Kidney glomerular epithelial cell (primary cell): ENCODE data around the gene MCM6.
A peak's percentile ranks its signal among the peaks of the same experiment; 100 is the strongest.
"Not testable (repeated sequence)": the region's sequence is repeated elsewhere in the genome, so short reads cannot be mapped to it uniquely, and the experiment has no call there.

ENCODE experiments used
- DNase-seq: peaks from one replicate; lab custom pipeline; 2025; lab: John Stamatoyannopoulos, UW

The MCM6 gene

GRCh38 chr2:135876066-135876711, at the start of gene MCM6:
Gene MCM6, minus strand, starts transcription at chr2:135876443. Its CDS starts 78 bp downstream, at chr2:135876365.
- peak; percentile 92 for DNase-seq

DNA sequence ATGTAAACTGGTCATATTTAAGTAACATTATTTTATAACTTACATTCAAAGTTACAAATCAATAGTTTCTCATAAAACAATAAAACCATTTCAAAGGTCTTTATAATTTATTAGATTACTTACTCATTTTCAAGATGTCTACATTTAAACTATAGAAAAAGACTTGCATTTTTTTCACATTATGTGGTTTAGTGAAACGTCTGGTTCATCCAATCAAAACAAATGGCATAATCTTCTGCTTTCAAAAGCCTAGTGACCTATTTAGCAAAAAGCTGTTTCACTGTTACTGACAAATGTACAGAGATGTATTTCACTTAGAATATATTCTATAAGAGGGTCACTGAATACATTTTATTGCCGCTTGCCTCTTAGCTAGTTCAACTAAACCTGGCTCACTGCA, 49.3 kb upstream of the MCM6 start:
- DNase-seq, result no peak

DNA sequence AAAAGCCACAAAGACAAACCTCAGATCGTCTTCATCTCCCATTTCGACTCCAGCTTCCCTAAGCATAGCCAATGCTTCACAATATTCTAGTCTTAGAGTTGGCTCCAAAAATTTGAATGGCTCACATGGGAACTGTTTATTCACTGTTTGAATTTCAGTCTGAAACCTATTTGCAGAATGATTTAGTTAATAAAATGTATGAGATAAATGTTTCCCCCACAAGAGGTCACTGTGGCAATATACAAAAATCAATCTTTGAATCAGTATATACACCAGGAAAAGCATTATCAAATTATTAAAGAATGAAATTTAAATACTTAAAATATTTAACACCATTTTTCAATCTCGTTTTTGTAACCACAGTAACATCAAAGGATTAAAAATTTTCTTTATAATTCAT, 40.0 kb upstream of the MCM6 start:
- peak; percentile 18 for DNase-seq

DNA sequence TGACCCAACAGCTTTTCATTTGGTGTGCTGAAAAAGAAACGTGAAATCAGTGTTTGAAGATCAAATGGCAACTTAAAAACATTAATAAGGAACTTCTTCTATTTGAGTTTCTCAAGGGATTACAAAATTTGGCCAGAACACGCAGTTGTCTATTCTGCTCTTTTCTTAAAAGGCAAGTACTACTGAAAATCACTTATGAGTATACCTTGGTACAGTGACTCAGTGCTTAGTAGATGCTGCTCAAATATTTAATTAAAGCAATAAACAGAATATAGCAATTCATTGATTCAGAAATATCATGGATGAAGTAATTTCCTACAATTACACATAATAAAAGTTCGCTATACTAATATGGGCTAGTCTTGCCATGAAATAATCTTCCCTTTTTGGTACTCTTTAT, 38.2 kb upstream of the MCM6 start:
- DNase-seq, result no peak

GRCh38 chr2:135913727-135914365, 37.6 kb upstream of the MCM6 start:
- DNase-seq, result peak; percentile 73

GRCh38 chr2:135909976-135910375, 33.7 kb upstream of the MCM6 start:
- DNase-seq, result no peak

GRCh38 chr2:135905679-135906078, 29.4 kb upstream of the MCM6 start:
- no peak for DNase-seq

- no peak for DNase-seq
These were observed 28.2 kb upstream of the MCM6 start for GRCh38 chr2:135904341-135904989.

DNA sequence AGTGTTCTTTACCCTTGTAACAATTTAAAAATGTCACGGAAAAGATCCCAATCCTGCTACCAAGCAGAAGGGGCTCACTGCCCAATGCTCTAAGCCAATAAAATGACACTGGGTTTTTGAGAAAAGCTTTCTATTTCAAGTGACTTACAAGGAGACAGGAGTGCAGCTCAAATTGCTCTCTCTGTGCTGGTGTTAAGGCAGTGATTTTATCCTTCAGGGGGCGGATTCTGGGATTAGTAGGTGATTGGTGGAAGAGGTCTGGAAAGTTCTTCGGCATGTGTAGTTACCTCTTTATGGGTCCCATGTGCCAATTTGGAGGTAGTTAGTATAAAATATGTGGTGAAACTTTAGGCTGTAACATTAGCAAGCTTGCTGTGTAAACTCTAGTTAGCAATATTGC, 27.4 kb upstream of the MCM6 start:
- DNase-seq, result no peak

GRCh38 chr2:135899567-135899966, 23.3 kb upstream of the MCM6 start:
- no peak for DNase-seq

GRCh38 chr2:135898234-135898786, 22.1 kb upstream of the MCM6 start:
- DNase-seq, result no peak

DNA sequence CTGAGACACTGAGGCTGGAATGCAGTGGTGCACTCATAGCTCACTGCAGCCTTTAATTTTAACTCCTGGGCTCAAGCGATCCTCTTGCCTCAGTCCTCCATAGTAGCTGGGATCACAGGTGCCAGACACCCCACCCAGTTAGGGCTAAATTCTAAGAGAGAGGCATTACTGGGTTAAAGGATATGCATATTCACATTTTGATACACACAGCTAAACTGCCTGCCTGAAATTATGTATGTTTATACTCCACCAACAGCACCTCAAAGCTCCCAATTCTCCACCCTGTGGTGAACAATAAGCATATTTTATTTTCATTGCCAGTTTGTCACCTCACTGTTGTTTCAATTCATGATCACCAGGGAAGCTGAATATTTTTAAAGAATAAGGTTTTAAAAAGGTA, 18.7 kb upstream of the MCM6 start:
- DNase-seq, result no peak

- DNase-seq, result no peak
These were observed 17.1 kb upstream of the MCM6 start for GRCh38 chr2:135893374-135893794.

- no peak for DNase-seq
These were observed 14.6 kb upstream of the MCM6 start for GRCh38 chr2:135890835-135891234.

DNA sequence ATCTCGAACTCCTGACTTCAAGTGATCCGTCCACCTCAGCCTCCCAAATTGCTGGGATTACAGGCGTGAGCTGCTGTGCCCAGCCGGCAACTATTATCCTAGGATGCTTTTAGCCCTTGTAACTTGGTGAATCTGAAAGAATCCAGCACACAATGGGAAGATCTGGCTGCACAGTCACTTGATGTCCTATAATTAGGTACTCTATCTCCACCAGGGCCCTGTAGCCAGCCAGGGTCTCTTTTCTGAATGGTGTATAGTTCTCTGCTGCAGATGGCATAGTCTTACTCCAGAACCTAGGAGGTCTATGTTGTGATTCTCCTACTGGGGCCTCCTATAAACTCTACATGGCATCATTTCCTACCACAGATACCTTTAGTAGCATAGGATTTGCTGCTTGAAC, 13.9 kb upstream of the MCM6 start:
- no peak for DNase-seq

DNA sequence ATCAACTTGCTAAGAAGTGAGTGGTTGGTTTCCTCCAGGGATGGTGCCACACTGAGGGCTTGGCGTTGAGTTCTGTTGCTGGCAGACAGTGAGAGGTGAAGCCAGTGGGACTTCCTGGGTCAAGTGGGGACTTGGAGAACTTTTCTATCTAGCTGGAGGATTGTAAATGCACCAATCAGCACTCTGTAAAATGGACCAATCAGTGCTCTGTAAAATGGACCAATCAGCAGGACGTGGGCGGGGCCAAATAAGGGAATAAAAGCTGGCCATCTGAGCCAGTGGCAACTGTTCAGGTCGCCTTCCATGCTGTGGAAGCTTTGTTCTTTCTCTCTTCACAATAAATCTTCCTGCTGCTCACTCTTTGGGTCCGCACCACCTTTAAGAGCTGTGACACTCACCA, 12.3 kb upstream of the MCM6 start:
- DNase-seq, result not testable (repeated sequence)

GRCh38 chr2:135885709-135886108, 9.5 kb upstream of the MCM6 start:
- DNase-seq, result no peak

GRCh38 chr2:135882415-135882814, 6.2 kb upstream of the MCM6 start:
- DNase-seq, result no peak

DNA sequence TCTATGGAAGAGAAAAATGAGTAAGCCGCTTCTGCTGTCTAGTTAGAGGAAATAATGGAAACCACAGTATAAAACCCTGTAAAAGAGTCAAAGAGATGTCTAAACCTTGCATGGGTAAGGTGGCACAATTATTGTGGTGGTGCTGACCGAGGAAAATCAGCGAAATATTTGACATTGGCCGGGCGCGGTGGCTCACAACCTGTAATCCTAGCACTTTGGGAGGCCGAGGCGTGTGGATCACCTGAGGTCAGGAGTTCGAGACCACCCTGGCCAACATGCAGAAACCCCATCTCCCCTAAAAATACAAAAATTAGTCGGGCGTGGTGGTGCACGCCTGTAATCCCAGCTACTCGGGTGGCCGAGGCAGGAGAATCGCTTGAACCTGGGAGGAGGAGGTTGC, 527 bp upstream of the MCM6 start:
- DNase-seq, result not testable (repeated sequence)

- DNase-seq, result peak; percentile 7
These were observed 665 bp downstream of the MCM6 start for GRCh38 chr2:135875491-135876065.

DNA sequence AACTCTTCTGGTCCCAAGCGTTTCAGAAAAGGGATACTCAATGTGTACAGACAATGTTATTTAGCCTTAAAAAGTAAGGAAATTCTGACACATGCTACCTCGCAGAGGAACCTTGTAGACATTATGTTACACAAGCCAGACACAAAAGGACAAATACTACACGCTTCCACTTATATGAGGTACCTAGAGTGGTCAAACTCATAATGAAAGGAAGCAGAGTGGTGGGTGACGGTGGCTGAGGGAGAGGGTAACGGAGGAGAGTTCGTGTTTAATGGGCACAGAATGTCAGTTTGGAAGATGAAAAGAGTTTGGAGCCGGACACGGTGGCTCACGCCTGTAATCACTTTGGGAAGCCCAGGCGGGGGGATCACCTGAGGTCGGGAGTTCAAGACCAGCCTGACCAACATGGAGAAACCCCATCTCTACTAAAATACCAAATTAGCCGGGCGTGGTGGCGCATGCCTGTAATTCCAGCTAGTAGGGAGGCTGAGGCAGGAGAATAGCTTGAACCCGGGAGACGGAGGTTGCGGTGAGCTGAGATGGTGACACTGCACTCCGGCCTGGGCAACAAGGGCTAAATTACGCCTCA, 1.4 kb downstream of the MCM6 start:
- no peak for DNase-seq

DNA sequence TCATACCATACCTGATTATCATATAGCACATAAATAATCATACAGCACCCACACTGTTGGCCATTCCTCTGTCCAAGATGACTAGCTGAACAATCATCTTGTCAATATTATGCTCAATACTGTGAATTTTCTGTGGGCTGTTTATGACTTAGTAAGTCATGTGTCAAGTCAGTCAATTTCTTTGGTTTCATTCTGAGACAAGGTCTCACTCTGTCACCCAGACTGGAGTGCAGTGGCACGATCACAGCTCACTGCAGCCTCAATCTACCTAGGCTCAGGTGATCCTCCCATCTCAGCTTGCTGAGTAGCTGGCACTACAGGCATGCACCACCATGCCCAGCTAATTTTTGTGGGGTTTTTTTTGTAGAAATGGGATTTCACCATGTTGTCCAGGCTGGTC, 5.7 kb downstream of the MCM6 start:
- no peak for DNase-seq
